ENCODE data around the gene ABCA1. TPM values are rescaled to one million over a fixed set of nuclear protein-coding genes. Genes with fewer than 3 reads are reported as not detected.
A peak's percentile ranks its signal among the peaks of the same experiment; 100 is the strongest.
"Not testable (repeated sequence)": the region's sequence is repeated elsewhere in the genome, so short reads cannot be mapped to it uniquely, and the experiment has no call there.

ABCA1 gene, protein sequence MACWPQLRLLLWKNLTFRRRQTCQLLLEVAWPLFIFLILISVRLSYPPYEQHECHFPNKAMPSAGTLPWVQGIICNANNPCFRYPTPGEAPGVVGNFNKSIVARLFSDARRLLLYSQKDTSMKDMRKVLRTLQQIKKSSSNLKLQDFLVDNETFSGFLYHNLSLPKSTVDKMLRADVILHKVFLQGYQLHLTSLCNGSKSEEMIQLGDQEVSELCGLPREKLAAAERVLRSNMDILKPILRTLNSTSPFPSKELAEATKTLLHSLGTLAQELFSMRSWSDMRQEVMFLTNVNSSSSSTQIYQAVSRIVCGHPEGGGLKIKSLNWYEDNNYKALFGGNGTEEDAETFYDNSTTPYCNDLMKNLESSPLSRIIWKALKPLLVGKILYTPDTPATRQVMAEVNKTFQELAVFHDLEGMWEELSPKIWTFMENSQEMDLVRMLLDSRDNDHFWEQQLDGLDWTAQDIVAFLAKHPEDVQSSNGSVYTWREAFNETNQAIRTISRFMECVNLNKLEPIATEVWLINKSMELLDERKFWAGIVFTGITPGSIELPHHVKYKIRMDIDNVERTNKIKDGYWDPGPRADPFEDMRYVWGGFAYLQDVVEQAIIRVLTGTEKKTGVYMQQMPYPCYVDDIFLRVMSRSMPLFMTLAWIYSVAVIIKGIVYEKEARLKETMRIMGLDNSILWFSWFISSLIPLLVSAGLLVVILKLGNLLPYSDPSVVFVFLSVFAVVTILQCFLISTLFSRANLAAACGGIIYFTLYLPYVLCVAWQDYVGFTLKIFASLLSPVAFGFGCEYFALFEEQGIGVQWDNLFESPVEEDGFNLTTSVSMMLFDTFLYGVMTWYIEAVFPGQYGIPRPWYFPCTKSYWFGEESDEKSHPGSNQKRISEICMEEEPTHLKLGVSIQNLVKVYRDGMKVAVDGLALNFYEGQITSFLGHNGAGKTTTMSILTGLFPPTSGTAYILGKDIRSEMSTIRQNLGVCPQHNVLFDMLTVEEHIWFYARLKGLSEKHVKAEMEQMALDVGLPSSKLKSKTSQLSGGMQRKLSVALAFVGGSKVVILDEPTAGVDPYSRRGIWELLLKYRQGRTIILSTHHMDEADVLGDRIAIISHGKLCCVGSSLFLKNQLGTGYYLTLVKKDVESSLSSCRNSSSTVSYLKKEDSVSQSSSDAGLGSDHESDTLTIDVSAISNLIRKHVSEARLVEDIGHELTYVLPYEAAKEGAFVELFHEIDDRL (N-terminal part only)
- total RNA-seq, result under 1 TPM; 0.48 to 0.72 TPM

GRCh38 chr9:104927912-104928740 lies at the start of gene ABCA1:
ABCA1 (minus strand) TSS chr9:104928155; CDS start chr9:104903679, 24,476 bp downstream.
- Mint-ChIP-seq H3K27me3 (peaks cover 43% of the 10 kb centered on the region), H3K4me3 (peak within 1 kb of the TSS; percentile 84), H3K9me3 (no peaks in the 10 kb centered on the region), H3K36me3 (peaks cover 2% of the 10 kb centered on the region), H3K27ac (no peak within 1 kb of the TSS), H3K4me1 (peaks cover 6% of the 10 kb centered on the region)
- peak; percentile 70 for DNase-seq

- Mint-ChIP-seq H3K4me3 (no peak overlapping the region), H3K27me3 (peaks cover 23% of the 10 kb centered on the region), H3K27ac (no peak overlapping the region), H3K36me3 (no peaks in the 10 kb centered on the region), H3K4me1 (peaks cover 12% of the 10 kb centered on the region), H3K9me3 (no peaks in the 10 kb centered on the region)
- no peak for DNase-seq
These were observed 49.6 kb upstream of the ABCA1 start for GRCh38 chr9:104977580-104977979.

- Mint-ChIP-seq H3K36me3 (no peaks in the 10 kb centered on the region), H3K9me3 (no peaks in the 10 kb centered on the region), H3K27ac (no peak overlapping the region), H3K27me3 (peaks cover 26% of the 10 kb centered on the region), H3K4me3 (no peak overlapping the region), H3K4me1 (peaks cover 12% of the 10 kb centered on the region)
- no peak for DNase-seq
These were observed 49.2 kb upstream of the ABCA1 start for GRCh38 chr9:104977168-104977567.

DNA sequence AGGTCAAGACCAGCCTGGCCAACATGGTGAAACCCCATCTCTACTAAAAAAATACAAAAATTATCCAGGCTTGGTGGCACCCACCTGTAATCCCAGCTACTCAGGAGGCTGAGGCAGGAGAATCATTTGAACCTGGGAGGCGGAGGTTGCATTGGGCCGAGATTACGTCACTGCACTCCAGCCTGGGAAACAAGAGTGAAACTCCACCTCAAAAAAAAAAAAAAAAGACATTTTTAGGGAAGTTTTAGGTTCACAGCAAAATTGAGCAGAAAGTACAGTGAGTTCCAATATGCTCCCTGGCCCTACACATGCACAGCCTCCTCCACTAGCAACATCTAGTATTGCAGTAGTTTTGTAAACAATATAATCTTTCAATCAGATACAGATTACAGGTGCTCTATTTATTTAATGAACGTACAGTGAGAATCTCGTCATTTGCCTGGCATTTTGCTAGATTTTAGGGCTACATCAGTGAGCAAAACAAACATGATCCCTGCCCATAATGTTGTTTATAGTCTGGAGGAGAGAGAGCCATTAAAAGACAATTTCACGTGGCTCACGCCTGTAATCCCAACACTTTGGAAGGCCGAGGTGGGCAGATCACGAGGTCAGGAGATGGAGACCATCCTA lies 48.1 kb upstream of the ABCA1 start:
- DNase-seq, H3K9me3 Mint-ChIP-seq, H3K27ac Mint-ChIP-seq, H3K4me3 Mint-ChIP-seq, H3K36me3 Mint-ChIP-seq: not testable (repeated sequence)
- Mint-ChIP-seq H3K27me3 (peaks cover 24% of the 10 kb centered on the region), H3K4me1 (peaks cover 12% of the 10 kb centered on the region)

- DNase-seq, result no peak
- Mint-ChIP-seq H3K4me3 (no peak overlapping the region), H3K27me3 (peaks cover 30% of the 10 kb centered on the region), H3K27ac (no peak overlapping the region), H3K9me3 (no peaks in the 10 kb centered on the region), H3K36me3 (no peaks in the 10 kb centered on the region), H3K4me1 (peaks cover 4% of the 10 kb centered on the region)
These were observed 46.4 kb upstream of the ABCA1 start for GRCh38 chr9:104974053-104974962.

DNA sequence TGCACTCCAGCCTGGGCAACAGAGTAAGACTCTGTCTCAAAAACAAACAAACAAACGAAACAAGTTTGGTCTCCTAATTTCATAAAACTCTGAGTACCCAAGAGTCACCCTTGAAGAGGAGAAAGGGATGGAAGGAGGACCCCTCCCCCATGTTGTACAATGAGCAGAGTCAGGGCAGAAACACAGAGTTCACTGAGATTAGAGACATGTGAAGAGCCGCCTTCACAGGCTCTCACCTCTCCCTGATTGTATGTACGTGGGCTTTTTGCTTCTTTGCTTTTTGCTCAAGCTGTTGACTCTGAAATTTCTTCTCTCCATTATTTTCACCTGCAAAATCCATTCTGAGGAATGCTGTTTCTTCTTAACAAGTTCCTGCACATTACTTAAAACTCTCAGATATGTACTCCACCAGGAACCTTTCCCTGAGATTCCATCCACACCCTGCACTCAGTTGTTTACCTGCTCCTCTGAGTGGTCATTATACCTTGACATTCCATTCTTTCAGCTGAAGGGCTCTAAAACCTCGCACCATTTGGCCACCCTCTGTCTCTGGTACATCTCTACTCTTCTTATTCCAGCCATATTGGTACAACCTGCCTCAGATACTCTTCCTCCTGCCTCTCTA lies 44.4 kb upstream of the ABCA1 start:
- no peaks in the 10 kb centered on the region for H3K9me3 Mint-ChIP-seq
- H3K27me3 Mint-ChIP-seq, result peaks cover 43% of the 10 kb centered on the region
- H3K27ac Mint-ChIP-seq, result no peak overlapping the region
- no peaks in the 10 kb centered on the region for H3K36me3 Mint-ChIP-seq
- DNase-seq, result no peak
- H3K4me3 Mint-ChIP-seq, result no peak overlapping the region
- peaks cover 8% of the 10 kb centered on the region for H3K4me1 Mint-ChIP-seq

DNA sequence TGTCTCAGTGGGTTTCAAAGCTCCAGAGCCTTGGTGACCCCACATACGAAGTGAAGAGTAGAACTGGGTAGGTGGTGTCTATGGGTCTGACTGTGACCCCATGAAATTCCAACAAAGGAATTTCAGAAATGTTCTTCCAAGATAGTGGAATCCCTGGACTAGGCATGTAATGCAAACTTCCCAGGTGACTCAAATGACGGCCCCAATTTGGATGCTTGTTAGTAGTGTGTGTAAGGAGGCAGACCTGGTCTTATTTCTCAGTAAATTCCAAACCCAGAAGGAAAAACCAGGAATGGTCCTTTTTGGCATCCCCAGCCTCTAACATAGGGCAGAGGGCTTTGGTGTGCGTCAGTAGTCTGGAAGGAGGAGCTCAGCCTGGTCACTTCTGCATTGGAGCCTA lies 43.6 kb upstream of the ABCA1 start:
- no peaks in the 10 kb centered on the region for H3K9me3 Mint-ChIP-seq
- H3K27ac Mint-ChIP-seq, result no peak overlapping the region
- DNase-seq, result no peak
- H3K27me3 Mint-ChIP-seq, result peaks cover 48% of the 10 kb centered on the region
- peaks cover 8% of the 10 kb centered on the region for H3K4me1 Mint-ChIP-seq
- no peak overlapping the region for H3K4me3 Mint-ChIP-seq
- H3K36me3 Mint-ChIP-seq, result no peaks in the 10 kb centered on the region

GRCh38 chr9:104970271-104970987 lies 42.5 kb upstream of the ABCA1 start:
- Mint-ChIP-seq H3K4me1 (peaks cover 8% of the 10 kb centered on the region), H3K9me3 (no peaks in the 10 kb centered on the region), H3K36me3 (no peaks in the 10 kb centered on the region), H3K4me3 (no peak overlapping the region), H3K27me3 (peaks cover 48% of the 10 kb centered on the region), H3K27ac (no peak overlapping the region)
- DNase-seq, result no peak

- no peak overlapping the region for H3K27ac Mint-ChIP-seq
- peak overlapping the region; percentile 89 for H3K4me3 Mint-ChIP-seq
- peaks cover 5% of the 10 kb centered on the region for H3K4me1 Mint-ChIP-seq
- no peaks in the 10 kb centered on the region for H3K36me3 Mint-ChIP-seq
- H3K9me3 Mint-ChIP-seq, result no peaks in the 10 kb centered on the region
- DNase-seq, result no peak
- H3K27me3 Mint-ChIP-seq, result peaks cover 41% of the 10 kb centered on the region
These were observed 41.2 kb upstream of the ABCA1 start for GRCh38 chr9:104969116-104969515.

- Mint-ChIP-seq H3K4me3 (peak overlapping the region; percentile 89), H3K36me3 (no peaks in the 10 kb centered on the region), H3K27me3 (peaks cover 39% of the 10 kb centered on the region), H3K27ac (peak overlapping the region; percentile 83), H3K9me3 (no peaks in the 10 kb centered on the region), H3K4me1 (peaks cover 4% of the 10 kb centered on the region)
- DNase-seq, result peak; percentile 87
These were observed 40.3 kb upstream of the ABCA1 start for GRCh38 chr9:104968025-104968982.

DNA sequence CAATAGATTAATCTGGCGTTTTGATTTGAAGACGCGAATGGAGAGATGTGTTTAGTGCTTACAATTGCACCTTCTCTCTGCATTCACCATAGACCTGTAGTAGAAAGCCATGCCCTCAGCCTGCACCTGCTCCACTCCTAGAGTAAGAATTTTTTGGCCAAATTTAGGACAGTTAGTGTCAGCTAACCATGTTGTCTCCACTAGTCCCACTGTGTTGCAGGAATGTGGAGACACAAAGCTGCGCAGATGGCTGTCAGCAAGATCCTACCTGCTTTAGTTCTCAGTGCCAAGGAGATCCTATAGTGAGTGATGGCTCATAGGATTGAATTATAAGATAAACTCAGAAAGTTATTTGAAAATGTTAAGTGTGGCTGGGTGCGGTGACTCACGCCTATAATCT lies 35.1 kb upstream of the ABCA1 start:
- Mint-ChIP-seq H3K27ac (no peak overlapping the region), H3K27me3 (peaks cover 18% of the 10 kb centered on the region), H3K36me3 (no peaks in the 10 kb centered on the region), H3K9me3 (no peaks in the 10 kb centered on the region), H3K4me3 (no peak overlapping the region), H3K4me1 (peaks cover 20% of the 10 kb centered on the region)
- DNase-seq, result no peak

Measured in activated naive CD8-positive, alpha-beta T cell treated with anti-CD3 and anti-CD28 coated beads for 36 hours (primary cell).